Fibroblast of villous mesenchyme (primary cell): ENCODE data around the gene EOGT. TPM values are rescaled to one million over a fixed set of nuclear protein-coding genes. Genes with fewer than 3 reads are reported as not detected.

Experiments used
- DNase-seq: peaks from one replicate; pipeline ENCODE4 v3.0.0-alpha.2; 2010; ENCODE audit warnings: low read depth
- H3K4me3 ChIP-seq: 2 replicates; pipeline ENCODE4 v1.5.1; 2011; ENCODE audit warnings: low read depth, mild to moderate bottlenecking, low read length
- total RNA-seq: library from RNA; depleted of rRNA; stranded (reverse); fragments of >200 nt; gene quantifications from 2 replicates; pipeline ENCODE4 v1.2.3, GENCODE V29; 2012
- TF ChIP-seq, protein P1 (sequence below): IDR thresholded peaks from 2 replicates; pipeline ENCODE4 v1.5.1; 2012; ENCODE audit warnings: low read depth, mild to moderate bottlenecking, low read length; ENCODE audit not compliant: insufficient read depth

The EOGT gene
- total RNA-seq, 1 donor = 68.2 TPM

DNA sequence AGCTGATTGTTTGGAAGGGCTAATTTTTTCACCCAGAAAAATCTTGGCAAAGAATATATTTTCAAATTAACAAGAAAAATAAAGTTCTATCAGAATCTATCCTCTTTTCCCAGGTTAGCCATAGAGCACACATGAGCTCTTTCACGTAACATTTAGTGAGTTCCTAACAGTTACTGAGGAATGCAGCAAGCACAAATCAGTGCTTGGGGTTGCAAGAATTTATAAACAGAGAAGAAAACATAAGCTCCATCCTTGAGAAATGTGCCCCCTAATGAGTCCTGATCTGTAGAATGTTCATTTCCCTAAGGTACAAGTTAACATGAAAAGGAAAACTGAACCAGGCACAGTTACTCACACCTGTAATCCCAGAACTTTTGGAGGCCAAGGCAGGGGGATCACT, 13.9 kb downstream of the EOGT start:
- TF ChIP-seq, protein P1, sequence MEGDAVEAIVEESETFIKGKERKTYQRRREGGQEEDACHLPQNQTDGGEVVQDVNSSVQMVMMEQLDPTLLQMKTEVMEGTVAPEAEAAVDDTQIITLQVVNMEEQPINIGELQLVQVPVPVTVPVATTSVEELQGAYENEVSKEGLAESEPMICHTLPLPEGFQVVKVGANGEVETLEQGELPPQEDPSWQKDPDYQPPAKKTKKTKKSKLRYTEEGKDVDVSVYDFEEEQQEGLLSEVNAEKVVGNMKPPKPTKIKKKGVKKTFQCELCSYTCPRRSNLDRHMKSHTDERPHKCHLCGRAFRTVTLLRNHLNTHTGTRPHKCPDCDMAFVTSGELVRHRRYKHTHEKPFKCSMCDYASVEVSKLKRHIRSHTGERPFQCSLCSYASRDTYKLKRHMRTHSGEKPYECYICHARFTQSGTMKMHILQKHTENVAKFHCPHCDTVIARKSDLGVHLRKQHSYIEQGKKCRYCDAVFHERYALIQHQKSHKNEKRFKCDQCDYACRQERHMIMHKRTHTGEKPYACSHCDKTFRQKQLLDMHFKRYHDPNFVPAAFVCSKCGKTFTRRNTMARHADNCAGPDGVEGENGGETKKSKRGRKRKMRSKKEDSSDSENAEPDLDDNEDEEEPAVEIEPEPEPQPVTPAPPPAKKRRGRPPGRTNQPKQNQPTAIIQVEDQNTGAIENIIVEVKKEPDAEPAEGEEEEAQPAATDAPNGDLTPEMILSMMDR = no peak
- DNase-seq = no peak

DNA sequence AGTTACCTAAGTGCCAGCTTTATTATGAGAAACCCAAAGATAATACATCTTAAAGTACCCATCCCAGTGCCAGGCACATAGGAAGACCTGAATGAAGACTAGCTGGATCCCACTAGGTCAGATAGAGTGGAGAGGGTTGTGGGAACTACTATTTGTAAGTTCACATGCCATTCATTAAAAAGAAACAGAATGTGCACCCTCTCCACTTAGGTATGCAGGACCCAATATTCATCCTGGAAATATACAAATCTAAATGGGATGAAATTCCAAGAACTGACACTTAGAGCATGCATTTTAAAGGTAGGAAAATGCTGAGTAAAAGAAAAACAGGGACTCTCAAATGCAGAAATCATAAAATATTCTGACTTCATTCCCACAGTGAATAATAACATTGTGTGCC, 14.3 kb downstream of the EOGT start:
- H3K4me3 ChIP-seq = no peak overlapping the region
- no peak for DNase-seq
- TF ChIP-seq, protein P1 = no peak

More for the DNA sequence above, 13.9 kb downstream of the EOGT start:
- H3K4me3 ChIP-seq = no peak overlapping the region

DNA sequence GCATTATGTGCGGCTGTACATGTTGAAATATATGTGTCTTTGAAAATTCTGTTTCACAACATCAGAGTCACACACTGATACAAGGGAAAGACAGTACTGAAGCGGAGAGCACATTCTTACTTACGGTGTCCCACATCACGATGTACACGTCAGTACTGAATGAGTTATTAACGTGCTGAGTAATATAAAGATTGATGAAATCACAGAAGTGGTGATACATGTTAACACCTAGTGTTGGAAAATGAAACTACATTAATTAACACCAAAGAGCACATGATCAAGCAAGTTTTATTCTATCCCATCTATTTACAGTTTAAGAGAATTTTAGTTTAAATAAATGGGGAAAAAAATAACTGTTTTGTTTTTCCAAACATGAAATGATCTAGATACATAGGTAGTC, 15.6 kb downstream of the EOGT start:
- no peak for DNase-seq
- TF ChIP-seq, protein P1 = no peak
- no peak overlapping the region for H3K4me3 ChIP-seq

DNA sequence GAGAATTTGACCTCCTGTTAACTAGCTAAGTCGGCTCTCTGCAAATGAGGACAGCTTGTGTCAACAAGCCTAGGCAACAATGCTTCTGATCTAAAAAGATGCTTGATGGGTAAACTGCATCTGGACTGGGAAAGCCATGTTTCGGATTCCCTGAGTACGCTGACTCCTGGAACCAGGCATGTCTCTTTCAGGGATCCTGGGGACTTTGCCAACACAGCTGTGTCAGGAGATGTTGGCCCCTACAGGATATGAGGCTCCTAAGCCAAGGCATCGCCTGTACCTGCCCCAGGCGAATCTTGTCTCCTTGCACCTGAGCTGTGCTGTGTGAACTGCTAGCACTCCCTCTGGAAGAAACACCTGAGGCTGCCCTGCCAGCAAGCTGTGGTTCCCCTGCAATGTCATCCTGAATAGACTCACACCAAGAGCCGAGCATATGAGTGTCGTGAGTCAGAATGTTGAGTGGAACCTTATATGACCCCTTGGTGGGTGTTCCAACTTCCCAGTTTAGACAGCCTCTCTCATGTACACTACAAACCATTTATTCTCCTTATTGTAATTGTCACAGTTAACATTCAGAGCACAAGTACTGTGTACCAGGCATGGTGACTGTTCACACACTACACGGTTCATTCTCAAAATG, 17.0 kb downstream of the EOGT start:
- DNase-seq = no peak
- TF ChIP-seq, protein P1 = no peak
- no peak overlapping the region for H3K4me3 ChIP-seq

DNA sequence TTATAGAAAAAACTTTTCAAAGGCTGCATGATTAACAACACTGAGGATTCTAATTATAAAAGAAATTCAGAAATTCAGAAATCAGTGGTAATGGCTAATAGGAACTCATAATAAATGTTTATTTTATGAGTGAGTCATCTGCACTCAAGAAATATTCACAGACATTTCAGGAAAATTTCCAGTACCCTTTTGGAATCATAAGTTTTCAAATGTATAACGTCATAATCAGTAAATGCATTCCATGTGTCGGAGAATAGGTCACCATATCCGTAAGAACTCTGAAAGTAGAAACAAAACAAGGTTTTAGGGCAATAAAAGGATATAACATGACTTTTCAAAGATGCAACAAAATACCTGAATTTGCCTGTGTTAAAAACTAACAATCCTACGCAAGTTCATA, 24.7 kb downstream of the EOGT start:
- peak; percentile 80 for DNase-seq
- no peak overlapping the region for H3K4me3 ChIP-seq
- TF ChIP-seq, protein P1 = no peak

DNA sequence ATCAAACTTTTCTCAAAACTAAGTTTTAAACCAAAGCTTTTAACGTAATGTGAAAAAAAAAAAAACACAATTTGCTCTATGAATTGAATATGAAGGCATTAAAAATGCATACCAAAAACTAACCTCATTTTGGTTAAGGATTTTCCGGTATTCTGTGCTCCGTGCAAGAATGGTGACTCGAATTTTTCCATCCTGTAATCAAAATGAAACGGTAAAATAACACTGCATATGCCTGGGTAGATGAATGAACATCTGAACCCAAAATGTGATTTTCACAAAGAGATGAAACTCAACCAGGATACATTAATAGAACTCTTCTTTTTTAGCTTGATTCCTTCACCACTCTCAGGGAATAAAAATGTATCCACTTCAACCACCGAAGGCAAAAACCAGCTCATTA, 26.2 kb downstream of the EOGT start:
- H3K4me3 ChIP-seq = no peak overlapping the region
- DNase-seq = no peak
- TF ChIP-seq, protein P1 = no peak
